H1 (cell line): ENCODE results near the gene MYH9. TPM values are rescaled to one million over a fixed set of nuclear protein-coding genes. Genes with fewer than 3 reads are reported as not detected.

Source experiments
- ASH2L ChIP-seq: fragments of 200-600, 300-600 bp; sonication (generic); IDR thresholded peaks from one replicate; pipeline ENCODE4 v1.7.1; 2017; ENCODE audit warnings: low read length
- EZH2 ChIP-seq: fragments of 200-600 bp; sonication (generic); IDR thresholded peaks from 2 replicates; pipeline ENCODE4 v1.7.1; 2012; ENCODE audit warnings: low read depth, mild to moderate bottlenecking, moderate library complexity, low read length, inconsistent platforms; ENCODE audit not compliant: severe bottlenecking
- polyA plus RNA-seq, 7 experiments: library from polyadenylated mRNA; depleted of rRNA in 3 of 7; stranded (reverse) in 5 of 7; unstranded in 2 of 7; fragments of >200 nt in 5 of 7; fragments of 200-250 nt in 2 of 7; gene quantifications; 1 replicate in 5 of 7; 2 replicates in 1 of 7; 4 replicates in 1 of 7; pipeline versions ENCODE4 v1.2.1 to v1.2.3, GENCODE V29; 2011 to 2013; ENCODE audit warnings: missing spikeins in 2 of 7, mixed read lengths in 2 of 7
- total RNA-seq: library from RNA; stranded (reverse); fragmentation: NEBNext Ultra II Directional; extraction: Animal tissue kit (Norgen Biotek cat#: 25700); gene quantifications from 2 replicates; pipeline ENCODE4 v1.2.1, GENCODE V29; 2021

The MYH9 gene
- total and polyA plus RNA-seq, 2 of the 8 experiments (the other 6 are each of a cell fraction or from before 2014, with no cell fraction given), result 24.9 to 322 TPM

- no peak for TF ChIP-seq EZH2
- no peak for TF ChIP-seq ASH2L
Measured at GRCh38 chr22:36243986-36244385, 143.8 kb downstream of the MYH9 start (continued).
